GM04503 (cell line): ENCODE results near the gene PIK3R6.
"Not testable (repeated sequence)": the region's sequence is repeated elsewhere in the genome, so short reads cannot be mapped to it uniquely, and the experiment has no call there.

Source experiments
- DNase-seq: peaks from one replicate; pipeline ENCODE4 v3.0.0-alpha.2; 2012; ENCODE audit warnings: low read depth

PIK3R6 gene

DNA sequence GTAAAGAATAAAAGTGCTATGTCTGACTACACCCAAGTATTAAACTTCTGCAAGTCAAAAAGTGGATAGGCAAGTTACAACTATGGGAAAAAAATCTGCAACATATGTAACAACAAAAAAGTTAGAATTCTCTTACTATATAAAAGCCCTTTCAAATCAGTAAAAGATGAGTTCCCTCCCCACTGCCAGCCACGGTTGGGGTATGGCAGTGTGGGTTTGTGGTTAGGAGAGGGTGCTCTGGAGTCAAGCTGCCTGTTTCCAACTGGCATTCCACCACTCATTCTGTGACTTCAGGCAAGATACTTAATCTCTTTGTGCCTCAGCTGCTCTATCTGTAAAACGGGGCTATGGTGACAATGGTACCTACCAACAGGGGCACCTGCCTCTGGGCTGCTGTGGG is 41.7 kb downstream of the PIK3R6 start:
- no peak for DNase-seq

- DNase-seq = no peak
Measured at GRCh38 chr17:8823279-8823678, 44.2 kb downstream of the PIK3R6 start.

GRCh38 chr17:8822401-8823035 is 45.0 kb downstream of the PIK3R6 start:
- no peak for DNase-seq

- DNase-seq = no peak
Measured at GRCh38 chr17:8821446-8822105, 45.9 kb downstream of the PIK3R6 start.

GRCh38 chr17:8820311-8821010 is 47.0 kb downstream of the PIK3R6 start:
- no peak for DNase-seq

GRCh38 chr17:8818654-8819330 is 48.7 kb downstream of the PIK3R6 start:
- no peak for DNase-seq

DNA sequence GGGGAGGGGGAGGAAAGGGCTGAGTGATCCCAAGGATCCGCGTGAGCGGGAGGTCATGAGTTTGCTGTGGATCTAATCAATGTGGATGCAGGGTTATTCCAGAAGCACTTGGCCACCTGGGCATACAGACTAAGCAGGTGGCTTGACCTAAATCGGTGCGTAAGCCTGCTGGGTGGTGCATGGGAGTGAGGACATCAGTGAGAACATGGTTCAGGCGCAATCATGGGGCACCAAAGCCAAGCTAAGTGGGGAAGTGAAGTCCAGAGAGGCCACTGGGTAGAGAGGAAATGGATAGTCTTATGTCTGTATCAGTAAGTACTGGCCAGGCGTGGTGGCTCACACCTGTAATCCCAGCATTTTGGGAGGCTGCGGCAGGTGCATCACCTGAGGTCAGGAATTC is 49.4 kb downstream of the PIK3R6 start:
- DNase-seq = no peak

- DNase-seq = no peak
Measured at GRCh38 chr17:8806926-8807550, 60.4 kb downstream of the PIK3R6 start.

GRCh38 chr17:8806253-8806925 is 61.1 kb downstream of the PIK3R6 start:
- DNase-seq = no peak

GRCh38 chr17:8805396-8805795 is 62.1 kb downstream of the PIK3R6 start:
- DNase-seq = not testable (repeated sequence)

DNA sequence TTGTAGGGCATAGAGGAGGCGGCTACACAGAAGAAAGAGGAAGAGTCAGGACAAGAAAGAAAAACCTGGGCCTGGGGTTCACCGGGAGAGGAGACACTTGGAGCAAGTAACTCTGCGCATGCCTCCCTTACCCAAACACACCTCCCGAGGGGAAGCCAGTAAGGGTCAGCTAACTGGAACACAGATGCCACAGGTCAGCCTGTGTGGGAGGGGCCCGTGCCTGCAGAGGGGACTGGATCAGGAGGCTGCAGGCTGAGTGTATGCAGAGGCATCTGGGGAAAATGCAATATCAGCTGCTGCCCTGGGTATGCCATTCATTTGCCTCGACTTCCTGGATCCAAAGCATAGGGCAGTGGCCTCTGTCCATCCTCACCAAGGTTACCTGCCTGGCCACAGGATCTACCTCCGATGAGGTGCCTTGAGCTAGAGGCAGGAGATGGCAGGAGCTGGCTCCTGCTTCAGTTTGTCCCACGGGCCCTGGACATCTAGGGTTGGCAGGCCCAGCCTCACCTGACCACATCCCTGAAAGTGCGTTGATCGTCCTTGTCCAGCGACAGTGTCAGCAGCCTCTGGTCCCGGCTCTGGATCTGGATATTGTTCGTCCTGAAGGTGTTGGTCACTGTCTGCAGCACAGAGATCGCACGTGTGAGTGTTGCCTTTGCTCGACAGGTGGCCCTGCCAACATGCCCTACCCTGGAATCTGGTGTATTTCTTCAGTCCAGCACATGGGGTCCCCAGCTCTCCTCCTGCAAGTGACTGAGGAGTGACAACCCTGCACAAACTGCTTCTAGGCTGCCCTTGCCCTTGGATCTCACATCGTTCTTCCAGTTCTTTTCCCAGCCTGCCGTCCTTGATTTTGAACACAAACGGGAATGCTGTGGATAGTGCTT is 63.7 kb downstream of the PIK3R6 start:
- DNase-seq = no peak

- no peak for DNase-seq
Measured at GRCh38 chr17:8801135-8801840, 66.2 kb downstream of the PIK3R6 start.

GRCh38 chr17:8800656-8801055 is 66.8 kb downstream of the PIK3R6 start:
- DNase-seq = no peak

DNA sequence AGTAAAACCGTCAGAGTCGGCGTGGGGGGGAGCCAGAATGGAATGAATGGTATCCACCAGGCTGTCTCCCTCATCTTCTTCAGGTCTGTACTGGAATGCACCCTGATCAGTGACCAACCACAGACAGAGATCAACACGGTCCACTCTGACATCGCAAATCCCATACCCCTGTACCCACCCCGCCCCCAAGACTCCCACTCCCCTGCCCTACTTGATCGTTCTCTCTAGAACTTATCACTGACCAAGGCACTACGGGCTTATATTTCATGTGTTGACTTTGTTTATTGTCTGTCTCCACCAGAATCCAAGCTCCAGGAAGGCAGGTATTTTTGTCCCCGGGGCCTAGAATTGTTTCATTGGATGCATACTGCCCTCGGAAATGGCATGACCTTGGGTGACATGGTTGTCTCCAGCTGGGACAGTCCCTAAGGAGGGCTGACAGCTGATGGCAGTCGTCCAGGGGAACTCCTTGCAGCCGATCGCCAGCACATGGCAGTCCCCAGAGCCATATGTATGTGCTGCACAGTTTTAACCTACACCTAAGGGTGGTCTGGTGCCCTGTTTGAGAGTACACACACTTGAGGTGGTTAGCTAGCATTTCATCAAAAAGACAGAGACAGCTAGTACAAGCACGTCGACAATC is 67.8 kb downstream of the PIK3R6 start:
- no peak for DNase-seq

DNA sequence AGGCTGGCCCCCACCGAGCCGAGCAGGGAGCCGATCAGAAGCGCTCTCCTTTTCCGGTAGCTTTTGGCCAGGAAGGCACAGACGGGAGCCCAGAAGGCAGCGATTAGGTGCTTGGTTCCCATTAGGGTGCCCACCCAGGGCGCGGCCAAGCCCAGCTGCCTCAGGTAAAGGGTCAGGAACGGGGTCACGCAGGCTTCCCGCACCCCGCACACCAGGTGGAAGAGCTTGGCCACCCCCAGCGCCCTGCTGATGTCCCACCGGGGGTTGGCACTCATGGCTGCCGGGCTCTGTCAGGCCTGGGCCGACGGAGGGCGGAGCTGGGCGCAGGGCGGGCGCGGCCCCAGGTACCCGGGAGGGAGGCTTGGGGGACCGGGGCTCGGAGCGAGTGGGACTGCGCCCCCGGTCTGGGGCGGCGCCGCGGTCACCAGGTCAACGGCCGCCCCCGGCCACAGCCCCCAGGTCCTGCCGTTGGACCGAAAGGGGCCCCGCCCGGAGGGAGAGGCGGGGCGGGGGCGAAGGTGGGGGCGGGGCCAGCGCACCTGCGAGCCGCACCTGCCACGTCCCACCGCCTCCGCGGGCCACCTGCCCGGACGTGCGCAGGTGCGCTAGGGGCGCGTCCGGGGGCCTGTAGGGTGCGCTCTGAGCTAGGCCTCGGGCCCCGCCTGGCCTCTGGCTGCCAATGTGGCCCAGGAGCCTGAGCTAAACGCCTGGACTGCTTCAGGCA is 68.5 kb downstream of the PIK3R6 start, which contains the start of gene MFSD6L:
Gene MFSD6L, minus strand, starts transcription at position 520 of the 724 bp plus-strand sequence. Its CDS starts 245 bp downstream, at position 275.
- no peak for DNase-seq

DNA sequence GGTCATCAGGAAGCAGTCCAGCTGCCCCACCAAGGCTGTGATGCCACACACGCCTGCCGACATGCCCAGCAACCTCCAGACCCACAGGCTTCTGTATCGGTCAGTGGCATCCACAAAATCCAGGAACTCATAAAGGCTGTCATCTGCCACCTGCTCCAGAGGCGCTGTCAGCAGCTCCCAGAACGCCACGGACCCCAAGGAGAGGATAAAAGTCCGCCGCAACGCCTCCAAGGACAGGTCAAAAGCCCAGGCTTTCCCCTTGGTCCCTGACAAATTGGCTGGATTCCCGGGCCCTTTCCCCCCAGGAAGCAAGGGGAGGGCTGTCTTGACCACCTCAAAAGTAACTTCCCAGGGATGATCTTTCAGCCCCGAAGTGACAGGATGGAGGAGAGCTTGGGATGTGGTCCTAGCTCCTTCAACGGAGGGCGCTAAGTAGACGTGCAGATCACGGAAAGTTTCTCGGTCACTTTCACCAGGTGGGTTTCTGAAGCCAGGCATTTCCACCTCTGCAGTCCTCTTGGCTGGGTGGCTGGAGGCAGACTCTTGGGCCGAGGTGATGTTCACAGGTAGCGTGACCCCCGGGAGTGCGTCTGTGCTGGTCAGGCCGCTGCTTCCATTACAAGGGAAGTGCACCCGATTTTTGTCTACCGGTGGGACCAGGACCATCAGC is 69.2 kb downstream of the PIK3R6 start:
- no peak for DNase-seq

- no peak for DNase-seq
Measured at GRCh38 chr17:8797621-8798175, 69.8 kb downstream of the PIK3R6 start.

GRCh38 chr17:8794636-8795035 is 72.8 kb downstream of the PIK3R6 start:
- DNase-seq = no peak
